HG03097 (cell line): ENCODE measurements around the gene TRAFD1.
"Not testable (repeated sequence)": the region's sequence is repeated elsewhere in the genome, so short reads cannot be mapped to it uniquely, and the experiment has no call there.

ENCODE experiments used
- ATAC-seq: cut with Tn5 transposase; IDR thresholded peaks from one replicate; pipeline ENCODE4 v1.9.1; 2021; ENCODE audit not compliant: unreplicated experiment, low FRiP score

TRAFD1 gene

DNA sequence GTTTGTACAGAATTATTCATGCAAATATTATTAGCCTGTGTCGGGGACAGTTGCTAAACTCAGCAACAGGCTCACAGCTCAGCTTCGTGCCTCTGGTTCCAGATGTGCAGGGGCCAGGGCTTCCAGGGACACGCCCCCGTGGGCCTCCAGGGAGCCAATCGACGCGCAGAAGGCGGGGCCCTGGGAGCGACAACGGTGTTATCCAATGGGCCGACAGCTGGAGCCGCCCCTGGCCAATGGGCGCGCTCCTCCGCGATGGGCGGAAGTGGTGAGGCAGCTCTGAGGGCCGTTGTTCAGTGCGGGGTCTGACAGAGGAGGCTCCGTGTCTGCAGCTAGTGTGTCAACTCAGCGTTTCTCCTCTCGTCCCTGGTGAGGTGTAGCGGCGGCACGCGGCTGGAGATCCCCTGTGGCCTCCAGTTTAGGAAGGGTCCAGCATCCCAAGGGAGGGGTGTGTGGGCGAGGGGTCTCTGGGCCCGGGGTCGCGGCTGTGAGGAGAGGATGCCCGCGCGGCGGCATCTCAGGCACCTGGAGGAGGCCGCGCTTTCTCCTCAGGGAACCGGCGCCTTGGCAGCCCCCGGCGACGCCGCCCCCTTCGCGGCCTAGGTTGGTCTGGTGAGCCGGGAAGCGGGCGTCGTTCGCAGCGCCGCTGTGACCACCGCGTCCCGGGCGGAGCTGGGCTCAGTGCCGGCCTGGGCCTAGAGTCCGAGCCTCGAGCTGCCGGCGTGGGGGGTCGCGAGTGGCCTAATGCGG lies at the start of gene TRAFD1:
Gene TRAFD1 (plus strand): TSS at position 311 of the 750 bp plus-strand sequence. CDS start 4,963 bp downstream, outside the sequence.
- ATAC-seq, result peak; percentile 93

DNA sequence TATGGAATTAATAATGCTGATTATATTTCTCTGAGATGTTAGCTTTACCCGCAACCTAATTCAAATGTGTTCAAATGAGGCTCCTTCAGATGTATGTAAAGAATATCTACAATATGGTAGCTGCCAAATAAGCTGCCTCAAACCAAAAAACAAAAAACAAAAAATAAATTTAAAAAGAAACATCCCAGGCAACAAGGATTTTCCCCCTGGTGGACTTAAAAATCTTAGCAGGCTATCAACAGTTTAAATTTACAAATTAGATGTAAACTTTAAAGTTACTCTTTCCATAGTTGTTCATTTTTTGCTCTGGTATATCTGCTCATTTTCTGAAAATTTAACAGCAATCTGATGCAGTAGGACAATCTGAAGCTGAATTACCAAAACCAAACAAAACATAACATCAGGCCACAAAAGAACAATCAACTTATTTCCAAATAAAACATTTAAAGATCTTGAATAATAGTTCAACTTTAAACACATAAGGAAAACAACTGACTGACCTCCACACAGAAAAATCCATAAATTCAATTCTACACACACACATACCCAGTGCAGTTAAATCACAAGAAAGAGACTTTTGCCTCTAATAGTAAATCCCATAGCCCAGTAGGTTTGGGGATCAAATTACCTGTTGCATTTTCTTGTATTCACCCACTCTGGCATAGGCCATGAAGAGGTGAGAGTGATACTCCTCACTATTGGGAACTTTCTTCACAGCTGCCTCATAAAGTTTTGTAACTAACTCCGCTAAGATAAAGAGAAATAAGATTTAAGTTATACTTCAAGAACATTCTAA lies 38.1 kb upstream of the TRAFD1 start:
- no peak for ATAC-seq

DNA sequence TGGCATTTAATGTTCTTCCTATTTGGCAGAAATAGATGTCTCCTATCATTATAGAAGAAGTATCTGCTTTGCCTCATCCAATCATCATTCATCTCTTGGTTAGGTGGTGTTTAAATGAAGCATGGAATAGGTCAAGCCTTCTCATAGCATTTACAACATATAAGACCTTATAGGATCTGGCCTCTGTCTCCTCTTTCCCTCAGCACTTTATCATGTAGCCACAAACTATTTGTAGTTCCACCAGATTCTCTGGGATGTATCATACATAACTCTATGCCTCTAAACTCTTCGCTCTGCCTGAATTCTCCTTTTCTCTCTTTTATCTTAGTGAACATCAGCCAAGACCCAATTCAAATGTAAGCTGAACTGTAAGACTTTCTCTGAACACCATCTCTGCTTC lies 37.5 kb upstream of the TRAFD1 start:
- ATAC-seq, result no peak

DNA sequence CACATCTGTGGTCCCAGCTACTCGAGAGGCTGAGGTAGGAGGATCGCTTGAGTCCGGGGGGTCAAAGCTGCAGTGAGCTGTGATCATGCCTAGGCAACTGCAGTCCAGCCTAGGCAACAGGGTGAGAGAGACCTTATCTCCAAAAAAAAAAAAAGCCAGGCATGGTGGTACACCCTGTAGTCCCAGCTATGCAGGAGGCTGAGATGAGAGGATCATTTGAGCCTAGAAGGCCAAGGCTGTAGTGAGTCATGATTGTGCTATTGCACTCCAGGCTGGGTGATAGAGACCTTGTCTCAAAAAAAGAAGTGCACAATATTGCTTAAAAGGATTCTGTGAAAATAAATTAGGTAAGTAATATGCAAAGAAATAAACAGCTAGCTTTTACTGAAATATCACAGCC lies 33.8 kb upstream of the TRAFD1 start:
- no peak for ATAC-seq

- peak; percentile 59 for ATAC-seq
Measured at GRCh38 chr12:112096070-112096469, 29.3 kb upstream of the TRAFD1 start.

GRCh38 chr12:112096667-112097066 lies 28.7 kb upstream of the TRAFD1 start:
- ATAC-seq, result no peak

GRCh38 chr12:112097641-112098040 lies 27.7 kb upstream of the TRAFD1 start:
- ATAC-seq, result no peak

DNA sequence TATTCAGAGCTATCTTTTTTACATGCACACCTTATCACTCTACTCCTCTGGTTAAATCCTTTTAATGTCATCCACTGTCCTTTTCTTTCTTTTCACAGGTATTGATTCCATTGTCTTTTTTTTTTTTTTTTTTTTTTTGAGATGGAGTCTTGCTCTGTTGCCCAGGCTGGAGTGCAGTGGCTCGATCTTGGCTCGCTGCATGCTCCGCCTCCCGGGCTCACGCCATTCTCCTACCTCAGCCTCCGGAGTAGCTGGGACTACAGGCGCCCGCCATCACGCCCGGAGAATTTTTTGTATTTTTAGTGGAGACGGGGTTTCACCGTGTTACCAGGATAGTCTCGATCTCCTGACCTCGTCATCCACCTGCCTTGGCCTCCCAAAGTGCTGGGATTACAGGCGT lies 24.9 kb upstream of the TRAFD1 start:
- ATAC-seq, result not testable (repeated sequence)

GRCh38 chr12:112102127-112102526 lies 23.2 kb upstream of the TRAFD1 start:
- no peak for ATAC-seq

DNA sequence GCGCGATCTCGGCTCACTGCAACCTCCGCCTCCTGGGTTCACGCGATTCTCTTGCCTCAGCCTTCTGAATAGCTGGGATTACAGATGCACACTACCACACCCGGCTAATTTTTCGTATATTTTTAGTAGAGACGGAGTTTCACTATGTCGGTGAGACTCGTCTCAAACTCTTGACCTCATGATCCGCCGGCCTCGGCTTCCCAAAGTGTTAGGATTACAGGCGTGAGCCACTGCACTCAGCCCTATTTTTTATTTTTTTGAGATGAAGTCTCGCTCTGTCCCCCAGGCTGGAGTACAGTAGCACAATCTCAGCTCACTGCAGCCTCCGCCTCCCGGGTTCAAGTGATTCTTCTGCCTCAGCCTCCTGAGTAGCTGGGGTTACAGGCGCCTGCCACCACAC lies 22.6 kb upstream of the TRAFD1 start:
- not testable (repeated sequence) for ATAC-seq

GRCh38 chr12:112103758-112104503 lies 21.4 kb upstream of the TRAFD1 start:
- no peak for ATAC-seq

GRCh38 chr12:112105891-112106290 lies 19.5 kb upstream of the TRAFD1 start:
- no peak for ATAC-seq

DNA sequence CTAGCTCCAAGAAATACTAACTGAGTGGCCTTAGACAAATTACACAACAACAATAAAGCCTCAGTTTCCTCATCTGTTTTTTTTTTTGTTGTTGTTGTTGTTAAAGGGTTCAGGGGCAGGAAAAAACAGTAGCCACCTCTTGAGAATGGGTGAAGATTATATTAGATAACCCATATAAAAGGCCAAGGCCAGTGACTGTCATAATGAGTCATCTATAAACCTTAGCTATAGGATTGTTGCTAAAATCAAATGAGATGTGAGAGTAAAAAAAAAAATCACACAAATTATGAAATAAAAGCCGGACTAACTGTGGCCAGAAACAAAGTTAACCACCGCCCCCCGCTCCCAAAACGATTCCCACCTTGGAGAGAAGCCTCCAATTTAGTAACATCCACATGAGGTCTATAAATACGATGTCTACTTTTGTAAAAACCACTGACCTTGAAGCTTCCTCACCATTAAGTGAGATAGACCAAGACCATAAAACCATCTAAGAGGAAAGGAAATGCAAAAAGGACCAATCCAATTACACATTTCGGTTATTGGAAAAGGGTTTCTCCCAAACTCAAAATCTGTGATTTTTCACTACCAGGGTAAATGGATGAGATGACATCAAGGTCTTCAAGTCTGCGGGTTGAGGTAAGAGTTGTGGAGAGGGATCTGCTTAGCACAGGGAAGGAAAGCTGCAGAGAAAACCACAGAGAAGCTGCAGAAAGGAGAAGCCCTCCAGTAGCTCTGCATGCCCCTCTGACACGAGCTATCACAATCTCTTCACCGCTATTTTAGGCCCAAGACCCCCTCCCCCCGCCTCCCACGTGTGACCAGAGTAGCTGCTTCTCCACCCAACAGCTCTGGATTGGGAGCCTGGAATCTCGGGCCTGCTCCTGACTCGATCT lies 17.8 kb upstream of the TRAFD1 start:
- ATAC-seq, result peak; percentile 1

- ATAC-seq, result peak; percentile 59
Measured at GRCh38 chr12:112108202-112109079, 16.9 kb upstream of the TRAFD1 start, which contains the start of gene NAA25. Gene NAA25 (minus strand): TSS chr12:112108783. CDS start chr12:112108773, 10 bp downstream.

- ATAC-seq, result not testable (repeated sequence)
Measured at GRCh38 chr12:112110787-112111662, 14.3 kb upstream of the TRAFD1 start.

DNA sequence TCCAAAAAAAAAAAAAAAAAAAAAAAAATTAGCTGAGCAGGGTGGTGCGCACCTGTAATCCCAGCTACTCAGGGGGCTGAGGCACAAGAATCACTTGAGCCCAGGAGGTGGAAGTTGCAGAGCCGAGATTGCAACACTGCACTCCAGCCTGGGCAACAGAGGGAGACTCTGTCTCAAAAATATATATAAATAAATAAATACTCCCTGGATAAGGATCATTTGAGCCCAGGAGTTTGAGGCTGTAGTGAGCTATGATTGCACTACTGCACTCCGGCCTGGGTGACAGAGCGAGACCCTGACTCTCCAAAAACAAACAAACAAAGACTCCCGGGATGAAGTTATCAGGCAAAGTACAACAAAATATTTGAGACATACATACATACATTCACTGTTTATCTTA lies 13.4 kb upstream of the TRAFD1 start:
- ATAC-seq, result no peak

DNA sequence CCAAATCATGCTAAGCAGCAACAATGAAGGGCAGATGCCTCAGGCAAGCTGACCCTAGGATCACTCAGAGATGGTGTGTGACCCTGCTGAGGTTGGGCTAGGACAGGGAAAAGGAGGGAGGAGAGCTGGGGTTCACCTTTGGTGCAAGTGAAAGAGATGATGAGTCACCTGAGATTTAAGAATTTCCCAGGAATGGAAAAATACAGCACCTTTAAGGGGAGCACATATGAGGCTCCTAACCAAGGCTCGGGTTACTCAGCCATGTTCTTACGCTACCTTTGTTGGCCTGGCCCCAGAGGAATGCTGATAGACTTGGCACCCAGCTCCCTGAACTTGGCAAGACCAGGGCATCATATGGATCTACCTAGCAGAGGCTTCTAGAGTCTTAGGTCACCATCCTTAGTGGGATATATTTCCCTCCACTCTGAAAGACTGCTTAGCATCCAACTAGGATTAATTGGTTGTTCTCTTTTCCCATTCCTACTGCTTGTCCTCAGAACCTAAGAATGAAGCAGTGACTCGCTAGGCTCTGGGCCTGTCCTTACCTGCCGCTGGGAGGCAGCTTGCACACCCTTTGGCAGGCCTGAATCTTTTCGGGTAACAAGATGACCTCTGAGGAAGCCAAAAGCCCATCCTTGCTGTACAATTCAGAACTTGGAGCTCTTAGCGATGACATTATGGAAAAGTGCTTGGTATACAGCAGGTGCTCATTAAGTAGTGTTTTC lies 12.8 kb upstream of the TRAFD1 start:
- no peak for ATAC-seq
